Astrocyte of the cerebellum (primary cell): ENCODE data around the gene WNT3.

Experiments used
- DNase-seq: peaks from one replicate; pipeline ENCODE4 v3.0.0-alpha.2; 2011; ENCODE audit warnings: low read depth
- H3K4me3 ChIP-seq: 2 replicates; pipeline ENCODE4 v1.5.1; 2011; ENCODE audit warnings: mild to moderate bottlenecking, low read depth, low read length, moderate library complexity
- in situ Hi-C: cut with HindIII; loops from 2 replicates; pipeline ENCODE4 v1.10.0; 2017; ENCODE audit warnings: low sequenced_read_pairs
- TF ChIP-seq, protein P1 (sequence below): IDR thresholded peaks from 2 replicates; pipeline ENCODE4 v1.5.1; 2012; ENCODE audit warnings: low read length, low read depth, moderate library complexity, mild to moderate bottlenecking; ENCODE audit errors: missing control alignments

The WNT3 gene

DNA sequence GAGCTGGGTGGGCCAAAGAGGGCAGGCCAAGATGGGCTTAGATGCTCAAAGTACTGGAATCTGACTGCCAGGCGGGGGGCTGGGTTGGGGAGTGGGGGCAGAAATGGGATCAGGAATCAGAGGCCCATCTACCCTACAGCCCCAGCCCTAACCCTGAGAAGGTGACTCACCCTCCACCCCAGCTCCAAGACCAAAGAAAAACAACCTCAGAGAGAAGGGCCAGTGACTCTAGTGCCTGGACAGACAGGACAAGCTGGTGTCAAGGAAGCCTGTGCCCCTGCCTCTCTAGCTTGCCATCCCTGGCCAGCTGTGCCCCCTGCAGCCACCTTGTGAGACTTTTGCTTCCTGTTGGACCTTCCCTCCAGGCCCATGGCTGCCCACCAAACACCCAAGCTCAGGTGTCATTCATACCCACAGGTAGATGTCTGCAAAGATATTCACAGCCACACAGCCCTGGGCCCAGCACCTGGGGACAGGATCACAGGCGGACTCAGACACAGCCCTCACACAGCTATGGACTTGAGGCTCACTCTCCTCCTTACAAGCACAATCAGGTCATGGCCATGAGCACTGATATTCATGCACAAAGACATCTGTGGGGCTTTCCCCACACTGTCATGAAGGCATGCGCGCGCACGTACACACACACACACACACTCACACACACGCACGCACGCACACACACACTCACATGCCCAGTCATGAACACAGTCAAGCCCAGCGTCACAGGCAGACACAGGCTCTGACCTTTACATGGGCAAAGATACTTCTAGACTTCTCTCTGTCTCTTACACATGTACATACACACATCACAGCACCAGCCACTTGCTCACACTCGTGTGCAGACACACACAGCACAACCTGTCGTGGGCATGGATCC, 2.8 kb downstream of the WNT3 start:
- in situ Hi-C loops: no loop called here
- no peak for DNase-seq
- TF ChIP-seq, protein P1, sequence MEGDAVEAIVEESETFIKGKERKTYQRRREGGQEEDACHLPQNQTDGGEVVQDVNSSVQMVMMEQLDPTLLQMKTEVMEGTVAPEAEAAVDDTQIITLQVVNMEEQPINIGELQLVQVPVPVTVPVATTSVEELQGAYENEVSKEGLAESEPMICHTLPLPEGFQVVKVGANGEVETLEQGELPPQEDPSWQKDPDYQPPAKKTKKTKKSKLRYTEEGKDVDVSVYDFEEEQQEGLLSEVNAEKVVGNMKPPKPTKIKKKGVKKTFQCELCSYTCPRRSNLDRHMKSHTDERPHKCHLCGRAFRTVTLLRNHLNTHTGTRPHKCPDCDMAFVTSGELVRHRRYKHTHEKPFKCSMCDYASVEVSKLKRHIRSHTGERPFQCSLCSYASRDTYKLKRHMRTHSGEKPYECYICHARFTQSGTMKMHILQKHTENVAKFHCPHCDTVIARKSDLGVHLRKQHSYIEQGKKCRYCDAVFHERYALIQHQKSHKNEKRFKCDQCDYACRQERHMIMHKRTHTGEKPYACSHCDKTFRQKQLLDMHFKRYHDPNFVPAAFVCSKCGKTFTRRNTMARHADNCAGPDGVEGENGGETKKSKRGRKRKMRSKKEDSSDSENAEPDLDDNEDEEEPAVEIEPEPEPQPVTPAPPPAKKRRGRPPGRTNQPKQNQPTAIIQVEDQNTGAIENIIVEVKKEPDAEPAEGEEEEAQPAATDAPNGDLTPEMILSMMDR: no peak
- no peak overlapping the region for H3K4me3 ChIP-seq

DNA sequence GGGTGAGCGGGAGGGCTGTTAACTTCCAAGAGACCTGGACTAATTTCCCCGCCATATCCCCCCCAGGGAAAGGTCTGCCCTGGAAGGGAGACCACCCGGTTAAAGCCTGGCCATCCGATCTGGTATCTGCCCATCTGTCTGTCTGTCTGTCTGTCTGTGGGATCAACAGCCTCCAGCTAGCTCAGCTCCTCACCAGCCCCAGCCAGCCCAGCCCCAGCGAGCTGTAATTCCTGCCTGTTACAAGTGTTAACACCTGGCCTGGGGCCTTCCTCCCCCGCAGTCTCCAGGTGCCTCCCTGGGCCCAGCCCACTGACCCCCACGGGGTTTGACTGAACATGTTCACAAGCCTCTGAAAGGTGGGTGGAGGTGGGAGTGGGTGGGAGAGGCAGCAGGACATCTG, 4.0 kb downstream of the WNT3 start:
- in situ Hi-C loops: no loop called here
- TF ChIP-seq, protein P1: no peak
- no peak for DNase-seq
- H3K4me3 ChIP-seq: no peak overlapping the region

DNA sequence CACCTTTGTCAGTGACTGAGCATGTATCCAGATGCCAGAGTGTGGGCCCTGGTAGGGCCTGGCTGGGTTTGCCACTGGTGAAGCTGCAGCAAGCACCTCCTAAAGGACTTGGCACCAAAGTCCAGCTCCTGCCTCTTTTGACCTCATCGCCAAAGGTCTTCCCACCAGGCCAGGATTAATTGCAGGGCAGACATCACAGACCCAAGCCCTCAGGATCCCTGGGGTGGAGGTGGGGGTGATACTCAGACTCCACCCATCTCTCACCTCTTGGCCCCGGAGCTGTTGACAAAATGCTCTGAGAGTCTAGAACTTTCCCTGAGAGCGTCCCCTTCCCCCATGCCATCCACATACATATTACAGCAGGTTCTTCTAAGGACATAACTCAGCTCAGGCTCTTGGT, 4.6 kb downstream of the WNT3 start:
- no peak overlapping the region for H3K4me3 ChIP-seq
- TF ChIP-seq, protein P1: no peak
- DNase-seq: no peak
- in situ Hi-C loops: no loop called here

DNA sequence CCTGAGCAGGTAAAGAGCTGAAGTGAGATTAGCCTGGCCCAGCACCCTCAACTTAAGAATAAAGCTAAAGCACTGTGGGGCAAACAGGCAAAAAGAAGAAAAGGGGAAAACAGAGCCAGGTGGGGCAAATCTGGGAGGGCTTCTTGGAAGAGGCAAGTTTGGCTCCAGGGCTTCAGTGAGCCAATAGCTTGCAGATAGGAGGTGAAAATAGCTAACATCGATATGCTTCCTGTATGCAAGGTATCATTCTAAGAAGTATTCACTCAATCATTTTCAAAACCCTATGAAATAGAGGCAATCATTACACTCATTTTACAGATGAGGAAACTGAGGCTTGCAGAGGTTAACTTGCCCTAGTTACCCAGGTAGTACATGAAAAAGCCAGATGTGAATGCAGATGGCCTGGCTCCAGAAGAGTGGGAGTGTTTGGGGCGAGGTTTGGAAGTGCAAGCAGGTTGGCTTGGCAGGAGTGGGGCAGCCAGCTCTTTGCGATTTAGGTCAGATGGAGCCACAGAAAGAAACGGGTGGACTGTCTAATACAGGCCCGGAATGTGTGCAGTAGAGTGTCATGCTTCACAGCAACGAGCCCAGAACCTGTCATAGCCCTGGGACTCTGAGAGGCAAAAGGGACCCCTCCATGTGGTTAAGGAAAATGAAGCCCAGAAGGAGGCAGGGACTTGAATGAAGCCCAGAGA, 5.7 kb downstream of the WNT3 start:
- in situ Hi-C loops: no loop called here

DNA sequence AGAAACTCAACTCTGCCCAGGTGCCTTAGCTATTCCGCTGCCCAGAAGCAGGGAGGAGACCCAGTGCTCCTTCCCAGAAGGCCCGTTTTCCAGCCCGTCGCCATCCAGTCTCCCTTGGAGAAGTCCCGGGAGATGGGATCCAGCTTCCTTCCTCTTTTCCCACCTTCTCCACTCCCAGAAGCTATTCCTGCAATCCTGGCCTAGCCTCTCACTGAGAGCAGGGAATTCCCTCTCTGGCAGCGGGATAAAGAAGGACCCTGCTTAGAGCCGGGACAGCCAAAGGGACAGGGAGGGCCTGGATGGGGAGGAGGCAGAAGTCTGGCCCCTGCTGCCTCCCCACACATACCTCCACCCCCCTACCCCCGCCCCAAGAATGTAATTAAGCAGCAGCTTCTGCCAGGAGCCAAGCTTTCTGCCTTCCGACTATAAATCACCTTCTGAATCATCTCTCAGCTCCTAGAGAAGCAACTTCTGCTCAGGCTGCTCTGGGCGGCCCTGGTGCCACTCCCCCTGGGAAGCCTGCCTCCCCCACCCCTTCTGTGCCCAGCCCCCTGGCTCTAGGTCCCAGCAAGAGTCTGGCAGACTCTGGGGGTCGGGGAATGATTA, 6.4 kb downstream of the WNT3 start:
- in situ Hi-C loops: no loop called here
- no peak for DNase-seq
- H3K4me3 ChIP-seq: no peak overlapping the region
- TF ChIP-seq, protein P1: no peak

More for the DNA sequence above, 5.7 kb downstream of the WNT3 start:
- no peak overlapping the region for H3K4me3 ChIP-seq
- no peak for DNase-seq
- TF ChIP-seq, protein P1: no peak

DNA sequence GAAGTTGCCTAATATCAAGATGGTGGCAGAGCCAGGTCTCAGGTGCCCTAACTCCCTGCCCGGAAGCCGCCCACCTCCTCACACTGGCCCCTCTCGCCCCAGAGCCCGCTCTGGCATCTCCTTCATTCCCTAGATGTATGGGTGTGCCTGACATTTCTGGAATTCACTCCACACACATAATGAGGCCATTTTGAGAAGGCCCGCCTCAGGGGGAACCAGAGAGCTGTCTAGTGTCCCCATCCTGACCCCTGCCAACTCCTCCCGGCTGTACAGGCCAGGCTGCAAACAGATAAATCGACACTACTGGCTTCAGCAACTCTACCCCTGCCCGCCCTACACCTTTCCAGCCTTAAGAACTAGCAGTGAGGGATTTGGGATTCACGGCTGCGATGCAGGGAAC, 7.7 kb downstream of the WNT3 start:
- no peak for DNase-seq
- H3K4me3 ChIP-seq: no peak overlapping the region
- TF ChIP-seq, protein P1: no peak
- in situ Hi-C loops: no loop called here
